ENCODE results near the gene CMA1. TPM values are rescaled to one million over a fixed set of nuclear protein-coding genes. Genes with fewer than 3 reads are reported as not detected.
"Not testable (repeated sequence)": the region's sequence is repeated elsewhere in the genome, so short reads cannot be mapped to it uniquely, and the experiment has no call there.

CMA1 gene
- polyA plus RNA-seq, 2 donors, result 0.35 TPM; not detected in 1

GRCh38 chr14:24513009-24513408 lies 4.9 kb upstream of the CMA1 start:
- WGBS, 2 donors, result 6 to 7% methylated on average over 2 of the region's 2 CpGs
- no peak overlapping the region for H3K27ac ChIP-seq (ENCODE audit: low read depth in 2 of 2, low read length in 1 of 2)
- H3K4me1 ChIP-seq (ENCODE audit: control insufficient read depth in 2 of 2, insufficient read depth in 2 of 2, low read length in 1 of 2), result no peaks in the 10 kb centered on the region
- H3K4me3 ChIP-seq (ENCODE audit: low read depth in 1 of 2, low read length in 2 of 2), result no peak overlapping the region
- H3K9me3 ChIP-seq (ENCODE audit: control insufficient read depth in 2 of 2, insufficient read depth in 1 of 2, low read depth in 1 of 2, low read length in 1 of 2), result no peaks in the 10 kb centered on the region
- H3K36me3 ChIP-seq (ENCODE audit: control insufficient read depth in 2 of 2, insufficient read depth in 2 of 2, low read length in 1 of 2), result no peaks in the 10 kb centered on the region
- H3K27me3 ChIP-seq (ENCODE audit: control insufficient read depth in 1 of 2, insufficient read depth in 2 of 2, low read length in 2 of 2), result no peaks in the 10 kb centered on the region

- H3K27ac ChIP-seq (ENCODE audit: low read depth in 2 of 2, low read length in 1 of 2), result no peak overlapping the region
- no peaks in the 10 kb centered on the region for H3K4me1 ChIP-seq (ENCODE audit: control insufficient read depth in 2 of 2, insufficient read depth in 2 of 2, low read length in 1 of 2)
- H3K27me3 ChIP-seq (ENCODE audit: control insufficient read depth in 1 of 2, insufficient read depth in 2 of 2, low read length in 2 of 2), result no peaks in the 10 kb centered on the region
- no peak overlapping the region for H3K4me3 ChIP-seq (ENCODE audit: low read depth in 1 of 2, low read length in 2 of 2)
- peaks cover 0 to 2% of the 10 kb centered on the region in 2 donors for H3K9me3 ChIP-seq (ENCODE audit: control insufficient read depth in 2 of 2, insufficient read depth in 1 of 2, low read depth in 1 of 2, low read length in 1 of 2)
- H3K36me3 ChIP-seq (ENCODE audit: control insufficient read depth in 2 of 2, insufficient read depth in 2 of 2, low read length in 1 of 2), result no peaks in the 10 kb centered on the region
- 74 to 82% methylated on average over 6 of the region's 6 CpGs for WGBS, 2 donors
Observed at GRCh38 chr14:24506443-24506842, 1.6 kb downstream of the CMA1 start.

- 77 to 83% methylated on average over 5 of the region's 5 CpGs for WGBS, 2 donors
- no peaks in the 10 kb centered on the region for H3K4me1 ChIP-seq (ENCODE audit: control insufficient read depth in 2 of 2, insufficient read depth in 2 of 2, low read length in 1 of 2)
- H3K4me3 ChIP-seq (ENCODE audit: low read depth in 1 of 2, low read length in 2 of 2), result no peak overlapping the region
- H3K36me3 ChIP-seq (ENCODE audit: control insufficient read depth in 2 of 2, insufficient read depth in 2 of 2, low read length in 1 of 2), result no peaks in the 10 kb centered on the region
- no peaks in the 10 kb centered on the region for H3K27me3 ChIP-seq (ENCODE audit: control insufficient read depth in 1 of 2, insufficient read depth in 2 of 2, low read length in 2 of 2)
- no peak overlapping the region for H3K27ac ChIP-seq (ENCODE audit: low read depth in 2 of 2, low read length in 1 of 2)
- H3K9me3 ChIP-seq (ENCODE audit: control insufficient read depth in 2 of 2, insufficient read depth in 1 of 2, low read depth in 1 of 2, low read length in 1 of 2), result peaks cover 0 to 2% of the 10 kb centered on the region in 2 donors
Observed at GRCh38 chr14:24504425-24504950, 3.6 kb downstream of the CMA1 start.

GRCh38 chr14:24491586-24492408 lies 16.3 kb downstream of the CMA1 start:
- H3K27ac ChIP-seq (ENCODE audit: low read depth in 2 of 2, low read length in 1 of 2); H3K36me3 ChIP-seq (ENCODE audit: control insufficient read depth in 2 of 2, insufficient read depth in 2 of 2, low read length in 1 of 2); H3K4me3 ChIP-seq (ENCODE audit: low read depth in 1 of 2, low read length in 2 of 2); H3K27me3 ChIP-seq (ENCODE audit: control insufficient read depth in 1 of 2, insufficient read depth in 2 of 2, low read length in 2 of 2); H3K9me3 ChIP-seq (ENCODE audit: control insufficient read depth in 2 of 2, insufficient read depth in 1 of 2, low read depth in 1 of 2, low read length in 1 of 2); H3K4me1 ChIP-seq (ENCODE audit: control insufficient read depth in 2 of 2, insufficient read depth in 2 of 2, low read length in 1 of 2): not testable (repeated sequence)
- 75 to 76% methylated on average over 19 of the region's 19 CpGs for WGBS, 2 donors

DNA sequence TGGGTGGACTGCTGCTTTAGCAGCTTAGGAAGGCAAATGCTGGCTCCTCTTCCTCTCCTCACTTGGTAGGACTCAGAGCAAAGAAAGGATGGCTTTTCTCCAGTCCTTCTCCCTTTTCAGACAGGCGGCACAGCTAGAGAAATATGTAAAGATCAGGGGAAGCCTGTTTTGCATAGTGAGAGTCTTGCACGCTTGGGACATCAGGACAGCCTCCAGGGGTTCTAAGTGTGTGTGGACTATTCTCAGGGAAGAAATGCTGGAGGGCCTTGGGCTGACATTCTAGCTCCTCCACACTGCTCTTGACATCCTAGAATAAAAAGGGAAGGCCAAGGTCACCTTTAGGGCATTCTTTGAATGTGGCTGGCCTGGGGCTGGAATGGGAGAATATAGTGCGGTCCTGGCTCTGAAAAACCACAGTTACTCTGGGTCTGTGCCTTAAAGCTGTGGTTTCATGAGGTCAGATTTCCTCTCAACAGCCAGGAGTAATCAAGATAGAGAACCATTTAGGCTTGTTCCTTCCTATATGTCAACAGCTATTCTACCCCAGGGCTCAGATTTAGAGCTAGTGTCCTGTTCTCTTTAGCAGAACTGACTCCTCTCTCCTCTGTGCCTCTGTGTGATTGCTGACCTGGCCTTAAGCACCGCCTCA lies 24.3 kb downstream of the CMA1 start:
- no peak overlapping the region for H3K27ac ChIP-seq (ENCODE audit: low read depth in 2 of 2, low read length in 1 of 2)
- H3K4me3 ChIP-seq (ENCODE audit: low read depth in 1 of 2, low read length in 2 of 2), result no peak overlapping the region
- 50 to 54% methylated on average over 4 of the region's 4 CpGs for WGBS, 2 donors
- no peaks in the 10 kb centered on the region for H3K36me3 ChIP-seq (ENCODE audit: control insufficient read depth in 2 of 2, insufficient read depth in 2 of 2, low read length in 1 of 2)
- H3K27me3 ChIP-seq (ENCODE audit: control insufficient read depth in 1 of 2, insufficient read depth in 2 of 2, low read length in 2 of 2), result no peaks in the 10 kb centered on the region
- peaks cover 0 to 5% of the 10 kb centered on the region in 2 donors for H3K9me3 ChIP-seq (ENCODE audit: control insufficient read depth in 2 of 2, insufficient read depth in 1 of 2, low read depth in 1 of 2, low read length in 1 of 2)
- H3K4me1 ChIP-seq (ENCODE audit: control insufficient read depth in 2 of 2, insufficient read depth in 2 of 2, low read length in 1 of 2), result no peaks in the 10 kb centered on the region

DNA sequence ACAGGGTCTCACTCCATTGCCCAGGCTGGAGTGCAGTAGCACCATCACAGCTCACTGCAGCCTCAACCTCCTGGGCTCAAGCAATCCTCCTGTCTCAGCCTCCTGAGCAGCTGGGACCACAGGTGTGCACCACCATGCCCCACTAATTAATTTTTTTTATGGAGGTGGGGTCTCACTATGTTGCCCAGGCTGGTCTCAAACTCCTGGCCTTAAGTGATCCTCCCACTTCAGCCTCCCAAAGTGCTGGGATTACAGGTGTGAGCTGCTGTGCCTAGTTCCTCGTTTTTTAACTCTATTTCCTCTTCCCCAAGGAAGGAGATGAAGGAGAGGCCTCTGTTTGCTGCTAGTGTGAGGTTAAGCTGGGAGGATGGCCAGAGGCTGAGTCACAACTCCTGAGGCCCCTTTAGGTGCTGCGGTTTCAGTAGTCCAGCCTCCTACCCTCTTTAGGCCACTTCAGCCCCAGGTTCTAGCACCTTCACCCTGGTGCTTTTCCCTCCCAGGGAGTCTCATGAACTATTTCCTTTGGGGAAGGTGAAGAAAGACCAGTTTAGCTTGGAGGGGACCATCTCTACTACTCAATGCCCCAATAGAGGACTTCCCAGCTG lies 25.3 kb downstream of the CMA1 start:
- H3K4me1 ChIP-seq (ENCODE audit: control insufficient read depth in 2 of 2, insufficient read depth in 2 of 2, low read length in 1 of 2); H3K27ac ChIP-seq (ENCODE audit: low read depth in 2 of 2, low read length in 1 of 2); H3K36me3 ChIP-seq (ENCODE audit: control insufficient read depth in 2 of 2, insufficient read depth in 2 of 2, low read length in 1 of 2); H3K27me3 ChIP-seq (ENCODE audit: control insufficient read depth in 1 of 2, insufficient read depth in 2 of 2, low read length in 2 of 2); H3K4me3 ChIP-seq (ENCODE audit: low read depth in 1 of 2, low read length in 2 of 2); H3K9me3 ChIP-seq (ENCODE audit: control insufficient read depth in 2 of 2, insufficient read depth in 1 of 2, low read depth in 1 of 2, low read length in 1 of 2): not testable (repeated sequence)
- 49 to 63% methylated on average over 2 of the region's 2 CpGs for WGBS, 2 donors

GRCh38 chr14:24481622-24482324 lies 26.3 kb downstream of the CMA1 start:
- WGBS, 2 donors, result 55 to 60% methylated on average over 23 of the region's 23 CpGs
- Histone ChIP-seq H3K36me3 (ENCODE audit: control insufficient read depth in 2 of 2, insufficient read depth in 2 of 2, low read length in 1 of 2) (no peaks in the 10 kb centered on the region), H3K27ac (ENCODE audit: low read depth in 2 of 2, low read length in 1 of 2) (no peak overlapping the region), H3K9me3 (ENCODE audit: control insufficient read depth in 2 of 2, insufficient read depth in 1 of 2, low read depth in 1 of 2, low read length in 1 of 2) (peaks cover 0 to 5% of the 10 kb centered on the region in 2 donors), H3K4me3 (ENCODE audit: low read depth in 1 of 2, low read length in 2 of 2) (no peak overlapping the region), H3K4me1 (ENCODE audit: control insufficient read depth in 2 of 2, insufficient read depth in 2 of 2, low read length in 1 of 2) (no peaks in the 10 kb centered on the region), H3K27me3 (ENCODE audit: control insufficient read depth in 1 of 2, insufficient read depth in 2 of 2, low read length in 2 of 2) (no peaks in the 10 kb centered on the region)

DNA sequence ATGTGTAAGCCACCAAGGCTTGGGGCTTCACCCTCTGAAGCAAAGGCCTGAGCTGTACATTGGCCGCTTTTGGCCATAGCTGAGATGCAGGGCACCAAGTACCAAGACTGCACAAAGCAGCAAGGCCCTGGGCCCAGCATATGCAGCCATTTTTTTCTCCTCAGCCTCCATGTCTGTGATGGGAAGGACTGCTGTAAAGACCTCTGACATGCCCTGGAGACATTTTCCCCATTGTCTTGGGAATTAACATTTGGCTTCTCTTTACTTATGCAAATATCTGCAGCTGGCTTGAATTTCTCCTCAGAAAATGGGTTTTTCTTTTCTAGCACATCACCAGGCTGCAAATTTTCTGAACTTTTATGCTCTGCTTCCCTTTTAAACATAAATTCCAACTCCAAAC lies 28.1 kb downstream of the CMA1 start:
- WGBS, 2 donors, result 0 to 65% methylated on average over 1 of the region's 1 CpG
- H3K27ac ChIP-seq (ENCODE audit: low read depth in 2 of 2, low read length in 1 of 2); H3K4me1 ChIP-seq (ENCODE audit: control insufficient read depth in 2 of 2, insufficient read depth in 2 of 2, low read length in 1 of 2); H3K4me3 ChIP-seq (ENCODE audit: low read depth in 1 of 2, low read length in 2 of 2); H3K9me3 ChIP-seq (ENCODE audit: control insufficient read depth in 2 of 2, insufficient read depth in 1 of 2, low read depth in 1 of 2, low read length in 1 of 2); H3K27me3 ChIP-seq (ENCODE audit: control insufficient read depth in 1 of 2, insufficient read depth in 2 of 2, low read length in 2 of 2); H3K36me3 ChIP-seq (ENCODE audit: control insufficient read depth in 2 of 2, insufficient read depth in 2 of 2, low read length in 1 of 2): not testable (repeated sequence)

- Histone ChIP-seq H3K27ac (ENCODE audit: low read depth in 2 of 2, low read length in 1 of 2) (no peak overlapping the region), H3K4me3 (ENCODE audit: low read depth in 1 of 2, low read length in 2 of 2) (no peak overlapping the region), H3K27me3 (ENCODE audit: control insufficient read depth in 1 of 2, insufficient read depth in 2 of 2, low read length in 2 of 2) (no peaks in the 10 kb centered on the region), H3K36me3 (ENCODE audit: control insufficient read depth in 2 of 2, insufficient read depth in 2 of 2, low read length in 1 of 2) (no peaks in the 10 kb centered on the region), H3K9me3 (ENCODE audit: control insufficient read depth in 2 of 2, insufficient read depth in 1 of 2, low read depth in 1 of 2, low read length in 1 of 2) (peaks cover 0 to 3% of the 10 kb centered on the region in 2 donors), H3K4me1 (ENCODE audit: control insufficient read depth in 2 of 2, insufficient read depth in 2 of 2, low read length in 1 of 2) (no peaks in the 10 kb centered on the region)
- WGBS, 2 donors, result 74 to 88% methylated on average over 4 of the region's 4 CpGs
Observed at GRCh38 chr14:24475261-24475660, 32.8 kb downstream of the CMA1 start.
